Testis (tissue), 3 donors: ENCODE results near the gene UCK2. TPM values are rescaled to one million over a fixed set of nuclear protein-coding genes. Genes with fewer than 3 reads are reported as not detected.

ENCODE experiments used
- DNase-seq: peaks from one replicate; pipeline ENCODE4 v3.0.0-alpha.2; 2019
- H3K27ac ChIP-seq, 2 donors: fragments of 200-600 bp; sonication (generic); one replicate each; pipeline ENCODE4 v1.5.1; 2019
- H3K27me3 ChIP-seq: fragments of 200-600 bp; sonication (generic); one replicate; pipeline ENCODE4 v1.5.1; 2019
- H3K36me3 ChIP-seq: fragments of 200-600 bp; sonication (generic); one replicate; pipeline ENCODE4 v1.5.1; 2017; ENCODE audit warnings: low read depth; ENCODE audit errors: missing control alignments
- H3K4me1 ChIP-seq: fragments of 200-600 bp; sonication (generic); one replicate; pipeline ENCODE4 v1.5.1; 2019
- H3K4me3 ChIP-seq, 2 donors: fragments of 200-600 bp; sonication (generic); one replicate each; pipeline ENCODE4 v1.5.1; 2017 to 2019
- H3K9me3 ChIP-seq: fragments of 200-600 bp; sonication (generic); one replicate; pipeline ENCODE4 v1.5.1; 2017
- POLR2A ChIP-seq: fragments of 450-650 bp; IDR thresholded peaks from one replicate; pipeline ENCODE4 v1.6.1; 2017; ENCODE audit warnings: antibody characterized with exemption, mild to moderate bottlenecking, moderate library complexity
- WGBS, 2 donors: methylation state at CpG; one replicate each; pipeline ENCODE4 v1.1.5; 2018; 5-methylcytosine and 5-hydroxymethylcytosine counted together
- intact Hi-C: fragments of 100-400 bp; cut with DNase I; formaldehyde crosslinking; loops from one replicate; pipeline ENCODE4 v1.15.1; 2023; ENCODE audit warnings: low total_unique reads
- polyA plus RNA-seq: library from polyadenylated mRNA; stranded (reverse); fragments of 350-450 nt; fragmentation: Illumina TruSeq; extraction: RNeasy Lipid Tissue Mini Kit (QIAGEN cat#74804); gene quantifications from one replicate; pipeline ENCODE4 v1.2.3, GENCODE V29; 2014; ENCODE audit warnings: low read depth, low replicate concordance; ENCODE audit not compliant: insufficient read depth
- total RNA-seq, 2 donors: library from RNA; depleted of rRNA; stranded (reverse); fragments of >200 nt; gene quantifications; one replicate each; pipeline ENCODE4 v1.2.3, GENCODE V29; 2016
- TF ChIP-seq, protein P1 (sequence below), 3 experiments: fragments of 450-650 bp in 2 of 3; fragments of 200-600 bp in 1 of 3; sonication (generic) in 1 of 3; IDR thresholded peaks; one replicate each; pipeline ENCODE4 v1.5.1; 2016 to 2019; ENCODE audit warnings: antibody characterized with exemption in 3 of 3, mild to moderate bottlenecking in 2 of 3, moderate library complexity in 1 of 3

UCK2 gene
- total and polyA plus RNA-seq, 3 donors from 2014 or later: 27.6 to 29.9 (median 29.7) TPM

GRCh38 chr1:165937829-165938228 is 110.4 kb downstream of the UCK2 start:
- WGBS, 2 donors: 94 to 95% methylated on average over 2 of the region's 2 CpGs
- TF ChIP-seq, protein P1, sequence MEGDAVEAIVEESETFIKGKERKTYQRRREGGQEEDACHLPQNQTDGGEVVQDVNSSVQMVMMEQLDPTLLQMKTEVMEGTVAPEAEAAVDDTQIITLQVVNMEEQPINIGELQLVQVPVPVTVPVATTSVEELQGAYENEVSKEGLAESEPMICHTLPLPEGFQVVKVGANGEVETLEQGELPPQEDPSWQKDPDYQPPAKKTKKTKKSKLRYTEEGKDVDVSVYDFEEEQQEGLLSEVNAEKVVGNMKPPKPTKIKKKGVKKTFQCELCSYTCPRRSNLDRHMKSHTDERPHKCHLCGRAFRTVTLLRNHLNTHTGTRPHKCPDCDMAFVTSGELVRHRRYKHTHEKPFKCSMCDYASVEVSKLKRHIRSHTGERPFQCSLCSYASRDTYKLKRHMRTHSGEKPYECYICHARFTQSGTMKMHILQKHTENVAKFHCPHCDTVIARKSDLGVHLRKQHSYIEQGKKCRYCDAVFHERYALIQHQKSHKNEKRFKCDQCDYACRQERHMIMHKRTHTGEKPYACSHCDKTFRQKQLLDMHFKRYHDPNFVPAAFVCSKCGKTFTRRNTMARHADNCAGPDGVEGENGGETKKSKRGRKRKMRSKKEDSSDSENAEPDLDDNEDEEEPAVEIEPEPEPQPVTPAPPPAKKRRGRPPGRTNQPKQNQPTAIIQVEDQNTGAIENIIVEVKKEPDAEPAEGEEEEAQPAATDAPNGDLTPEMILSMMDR (IDR thresholded peaks at IDR 0.05): no peak
- TF ChIP-seq POLR2A: no peak
- Histone ChIP-seq H3K9me3 (no peaks in the 10 kb centered on the region), H3K4me1 (no peaks in the 10 kb centered on the region), H3K4me3 (no peak overlapping the region), H3K27me3 (no peaks in the 10 kb centered on the region), H3K36me3 (no peaks in the 10 kb centered on the region), H3K27ac (no peak overlapping the region)
- no peak for DNase-seq
- intact Hi-C loops: no loop called here

DNA sequence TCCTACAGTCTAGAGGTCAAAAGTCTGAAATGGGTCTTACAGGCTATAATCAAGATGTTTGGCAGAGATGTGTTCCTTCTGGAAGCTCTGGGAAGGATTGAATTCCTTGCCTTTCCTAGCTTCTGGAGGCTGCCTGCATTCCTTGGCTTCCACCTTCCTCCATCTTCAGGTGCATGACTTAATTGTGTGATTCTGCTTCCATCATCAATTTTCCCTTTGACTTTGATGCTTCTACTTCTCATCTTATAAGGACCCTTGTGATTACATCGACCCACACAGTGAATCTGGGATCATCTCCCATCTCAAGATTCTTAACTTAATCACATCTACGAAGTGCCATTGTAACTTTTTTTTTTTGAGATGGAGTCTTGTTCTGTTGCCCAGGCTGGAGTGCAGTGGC is 111.4 kb downstream of the UCK2 start:
- H3K36me3 ChIP-seq: no peaks in the 10 kb centered on the region
- no peaks in the 10 kb centered on the region for H3K9me3 ChIP-seq
- no peaks in the 10 kb centered on the region for H3K4me1 ChIP-seq
- DNase-seq: no peak
- no peak overlapping the region for H3K4me3 ChIP-seq
- H3K27me3 ChIP-seq: no peaks in the 10 kb centered on the region
- intact Hi-C loops: no loop called here
- no peak for TF ChIP-seq POLR2A
- TF ChIP-seq, protein P1 (IDR thresholded peaks at IDR 0.05): no peak
- 82 to 93% methylated on average over 2 of the region's 2 CpGs for WGBS, 2 donors
- no peak overlapping the region for H3K27ac ChIP-seq

- Histone ChIP-seq H3K4me3 (no peak overlapping the region), H3K9me3 (no peaks in the 10 kb centered on the region), H3K27me3 (no peaks in the 10 kb centered on the region), H3K4me1 (no peaks in the 10 kb centered on the region), H3K36me3 (no peaks in the 10 kb centered on the region), H3K27ac (no peak overlapping the region)
- no peak for TF ChIP-seq POLR2A
- TF ChIP-seq, protein P1 (IDR thresholded peaks at IDR 0.05): no peak
- intact Hi-C loops: no loop called here
- WGBS, 2 donors: 63 to 78% methylated on average over 11 to 21 of the region's 21 CpGs
- DNase-seq: no peak
Observed at GRCh38 chr1:165941531-165941930, 114.1 kb downstream of the UCK2 start.

DNA sequence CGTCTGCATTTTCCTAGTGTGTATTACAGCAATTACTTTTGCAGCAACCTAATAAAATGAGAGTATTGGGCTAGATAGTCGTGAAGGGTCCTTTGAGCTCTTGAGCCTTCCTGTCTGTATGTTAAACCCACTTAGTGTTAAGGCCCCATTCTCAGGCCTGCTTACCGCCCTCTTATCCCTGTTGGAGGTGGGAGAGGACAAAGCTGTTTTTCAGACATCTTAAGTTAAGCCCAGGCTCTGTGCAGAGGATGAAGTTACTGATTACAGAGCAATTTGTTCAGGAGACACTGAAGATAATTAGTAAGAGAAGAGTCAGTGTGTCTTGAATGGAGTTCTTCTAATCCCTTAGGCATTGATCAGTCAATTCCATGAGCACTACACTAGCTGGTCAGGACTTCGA is 114.6 kb downstream of the UCK2 start:
- Histone ChIP-seq H3K4me1 (no peaks in the 10 kb centered on the region), H3K9me3 (no peaks in the 10 kb centered on the region), H3K27ac (no peak overlapping the region), H3K27me3 (no peaks in the 10 kb centered on the region), H3K4me3 (no peak overlapping the region), H3K36me3 (no peaks in the 10 kb centered on the region)
- WGBS, 2 donors: 61 to 68% methylated on average over 4 of the region's 4 CpGs
- TF ChIP-seq, protein P1 (IDR thresholded peaks at IDR 0.05): no peak
- TF ChIP-seq POLR2A: no peak
- no peak for DNase-seq
- intact Hi-C loops: no loop called here

- WGBS, 2 donors: 82 to 83% methylated on average over 3 of the region's 3 CpGs
- H3K27me3 ChIP-seq: no peaks in the 10 kb centered on the region
- intact Hi-C loops: no loop called here
- DNase-seq: no peak
- no peaks in the 10 kb centered on the region for H3K36me3 ChIP-seq
- TF ChIP-seq, protein P1 (IDR thresholded peaks at IDR 0.05): no peak
- no peak for TF ChIP-seq POLR2A
- H3K9me3 ChIP-seq: no peaks in the 10 kb centered on the region
- no peaks in the 10 kb centered on the region for H3K4me1 ChIP-seq
- no peak overlapping the region for H3K4me3 ChIP-seq
- no peak overlapping the region for H3K27ac ChIP-seq
Observed at GRCh38 chr1:165942927-165943597, 115.6 kb downstream of the UCK2 start.
